Transverse colon (tissue), 4 donors: ENCODE results near the gene VAMP8. TPM values are rescaled to one million over a fixed set of nuclear protein-coding genes. Genes with fewer than 3 reads are reported as not detected.

Experiments
- DNase-seq: peaks from one replicate; pipeline ENCODE4 v3.0.0-alpha.2; 2019
- H3K27ac ChIP-seq, 4 donors: fragments of 200-600 bp; sonication (generic); 2 replicates each; pipeline ENCODE4 v1.5.1; 2016 to 2018; ENCODE audit warnings: inconsistent platforms in 4 of 4
- H3K27me3 ChIP-seq: fragments of 200-600 bp; sonication (generic); 2 replicates; pipeline ENCODE4 v1.5.1; 2017; ENCODE audit warnings: inconsistent platforms
- H3K36me3 ChIP-seq, 4 donors: fragments of 200-600 bp; sonication (generic); 2 replicates each; pipeline ENCODE4 v1.5.1; 2017 to 2019; ENCODE audit warnings: inconsistent platforms in 4 of 4
- H3K4me1 ChIP-seq, 4 donors: fragments of 200-600 bp; sonication (generic); 2 replicates each; pipeline ENCODE4 v1.5.1; 2017 to 2020; ENCODE audit warnings: inconsistent platforms in 4 of 4
- H3K4me3 ChIP-seq, 4 donors: fragments of 200-600 bp; sonication (generic); 1 replicate in 1 of 4; 2 replicates in 3 of 4; pipeline versions ENCODE4 v1.5.1 to v1.6.1; 2017 to 2019; ENCODE audit warnings: inconsistent platforms in 4 of 4
- H3K9me3 ChIP-seq, 2 donors: fragments of 200-600 bp; sonication (generic); 2 replicates each; pipeline ENCODE4 v1.5.1; 2017 to 2019; ENCODE audit warnings: inconsistent platforms in 2 of 2
- EP300 ChIP-seq: sonication (generic); formaldehyde crosslinking; IDR thresholded peaks from one replicate; pipeline ENCODE4 v1.6.1; 2017; ENCODE audit warnings: antibody characterized with exemption, low read depth
- POLR2A ChIP-seq: fragments of 450-650 bp; IDR thresholded peaks from one replicate; pipeline ENCODE4 v1.6.1; 2016; ENCODE audit warnings: antibody characterized with exemption, mild to moderate bottlenecking, moderate library complexity
- POLR2AphosphoS5 ChIP-seq, 3 donors: sonication (generic); formaldehyde crosslinking; IDR thresholded peaks; one replicate each; pipeline ENCODE4 v1.6.1; 2016; ENCODE audit warnings: antibody characterized with exemption in 3 of 3
- WGBS, 2 donors: methylation state at CpG; one replicate each; pipeline ENCODE4 v1.1.5; 2018; ENCODE audit warnings: low coverage in 1 of 2; 5-methylcytosine and 5-hydroxymethylcytosine counted together
- in situ Hi-C, 4 donors: fragments of 200-750 bp; cut with MboI; loops; one replicate each; pipeline versions ENCODE4 v1.15.0 to v1.15.1; 2017; ENCODE audit warnings: low sequenced_read_pairs in 3 of 4, low pct_ligation_motif_present in 1 of 4, low pct_unique_long_range_greater_than_20kb in 1 of 4
- intact Hi-C: fragments of 100-400 bp; cut with DNase I; formaldehyde crosslinking; loops from one replicate; pipeline ENCODE4 v1.15.1; 2023; ENCODE audit warnings: low total_unique reads
- total RNA-seq, 4 donors: library from RNA; depleted of rRNA; stranded (reverse); fragments of >200 nt; gene quantifications; one replicate each; pipeline ENCODE4 v1.1.0, GENCODE V29; 2016
- TF ChIP-seq, protein P1 (sequence below), 5 experiments: fragments of 200-600 bp in 3 of 5; fragments of 450-650 bp in 2 of 5; sonication (generic) in 3 of 5; IDR thresholded peaks; 1 replicate in 2 of 5; 2 replicates in 3 of 5; pipeline ENCODE4 v1.5.1; 2016 to 2017; ENCODE audit warnings: antibody characterized with exemption in 5 of 5, inconsistent platforms in 3 of 5, mild to moderate bottlenecking in 2 of 5, moderate library complexity in 1 of 5

The VAMP8 gene
- total RNA-seq, 4 donors from 2014 or later: 10.5 to 186 (median 147) TPM

DNA sequence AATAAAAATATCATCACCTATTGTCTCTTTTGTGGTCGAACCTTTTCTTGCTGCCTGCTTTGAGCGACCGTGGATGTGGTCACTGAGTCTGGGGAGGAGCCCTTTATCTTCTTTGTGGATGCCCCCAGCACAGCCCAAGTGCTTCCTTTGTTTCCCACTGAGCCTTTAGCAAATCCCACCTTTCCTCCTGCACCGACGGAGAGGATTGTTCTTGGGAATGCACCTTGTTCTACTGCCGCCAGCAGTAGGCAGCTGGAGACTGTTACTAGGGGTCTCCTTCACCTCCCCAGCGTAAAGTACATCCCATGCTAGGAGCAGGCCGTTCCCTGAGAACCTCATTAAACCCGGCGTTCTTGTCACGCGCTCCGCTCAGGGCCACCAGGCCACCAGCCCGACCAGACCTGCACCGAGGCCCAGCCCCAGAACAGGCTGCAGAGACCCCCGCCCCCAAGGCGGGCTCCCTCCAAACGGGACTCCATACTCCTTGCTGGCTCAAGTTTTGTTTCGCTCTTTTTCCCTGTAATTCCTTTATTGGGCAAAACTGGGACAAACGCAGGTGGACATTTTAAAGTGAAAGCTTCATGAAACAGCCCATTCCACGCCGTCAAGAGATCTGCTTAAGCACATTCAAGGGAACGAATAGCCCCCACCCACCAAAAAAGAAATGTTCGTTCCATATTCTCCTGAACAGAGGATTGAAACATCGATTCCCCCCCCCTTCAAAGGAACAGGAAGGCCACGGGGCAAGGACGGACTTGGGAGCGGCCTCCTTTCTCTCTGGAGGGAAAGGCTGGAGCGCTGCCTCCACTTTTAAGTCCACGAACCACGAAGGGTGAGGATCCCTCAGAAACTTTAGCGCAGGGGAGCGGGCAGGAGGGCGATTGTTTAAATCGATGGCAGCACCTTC is 39.5 kb upstream of the VAMP8 start:
- Histone ChIP-seq H3K36me3 (peaks cover 0 to 19% (median 13%) of the 10 kb centered on the region in 4 donors), H3K27me3 (no peaks in the 10 kb centered on the region), H3K4me3 (peak overlapping the region; percentile 56 to 94 (median 72)), H3K9me3 (no peaks in the 10 kb centered on the region), H3K4me1 (peaks cover 13 to 56% (median 39%) of the 10 kb centered on the region in 4 donors), H3K27ac (peak overlapping the region; percentile 95 to 99 (median 98))
- peak; percentile 66 for DNase-seq
- in situ Hi-C loops: no loop called here
- peak; percentile 3 for TF ChIP-seq EP300
- TF ChIP-seq, protein P1, sequence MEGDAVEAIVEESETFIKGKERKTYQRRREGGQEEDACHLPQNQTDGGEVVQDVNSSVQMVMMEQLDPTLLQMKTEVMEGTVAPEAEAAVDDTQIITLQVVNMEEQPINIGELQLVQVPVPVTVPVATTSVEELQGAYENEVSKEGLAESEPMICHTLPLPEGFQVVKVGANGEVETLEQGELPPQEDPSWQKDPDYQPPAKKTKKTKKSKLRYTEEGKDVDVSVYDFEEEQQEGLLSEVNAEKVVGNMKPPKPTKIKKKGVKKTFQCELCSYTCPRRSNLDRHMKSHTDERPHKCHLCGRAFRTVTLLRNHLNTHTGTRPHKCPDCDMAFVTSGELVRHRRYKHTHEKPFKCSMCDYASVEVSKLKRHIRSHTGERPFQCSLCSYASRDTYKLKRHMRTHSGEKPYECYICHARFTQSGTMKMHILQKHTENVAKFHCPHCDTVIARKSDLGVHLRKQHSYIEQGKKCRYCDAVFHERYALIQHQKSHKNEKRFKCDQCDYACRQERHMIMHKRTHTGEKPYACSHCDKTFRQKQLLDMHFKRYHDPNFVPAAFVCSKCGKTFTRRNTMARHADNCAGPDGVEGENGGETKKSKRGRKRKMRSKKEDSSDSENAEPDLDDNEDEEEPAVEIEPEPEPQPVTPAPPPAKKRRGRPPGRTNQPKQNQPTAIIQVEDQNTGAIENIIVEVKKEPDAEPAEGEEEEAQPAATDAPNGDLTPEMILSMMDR (IDR thresholded peaks at IDR 0.05): no peak
- peak; percentile 8 to 63 (median 60) for TF ChIP-seq POLR2AphosphoS5 (IDR thresholded peaks at IDR 0.05)
- TF ChIP-seq POLR2A: peak; percentile 4
- intact Hi-C loops: loop anchor here (5.0 kb wide), 1 partner anchor 101 kb away; no protein-coding TSS in a partner anchor
- WGBS, 2 donors: 1 to 4% methylated on average over 9 to 34 of the region's 35 CpGs

DNA sequence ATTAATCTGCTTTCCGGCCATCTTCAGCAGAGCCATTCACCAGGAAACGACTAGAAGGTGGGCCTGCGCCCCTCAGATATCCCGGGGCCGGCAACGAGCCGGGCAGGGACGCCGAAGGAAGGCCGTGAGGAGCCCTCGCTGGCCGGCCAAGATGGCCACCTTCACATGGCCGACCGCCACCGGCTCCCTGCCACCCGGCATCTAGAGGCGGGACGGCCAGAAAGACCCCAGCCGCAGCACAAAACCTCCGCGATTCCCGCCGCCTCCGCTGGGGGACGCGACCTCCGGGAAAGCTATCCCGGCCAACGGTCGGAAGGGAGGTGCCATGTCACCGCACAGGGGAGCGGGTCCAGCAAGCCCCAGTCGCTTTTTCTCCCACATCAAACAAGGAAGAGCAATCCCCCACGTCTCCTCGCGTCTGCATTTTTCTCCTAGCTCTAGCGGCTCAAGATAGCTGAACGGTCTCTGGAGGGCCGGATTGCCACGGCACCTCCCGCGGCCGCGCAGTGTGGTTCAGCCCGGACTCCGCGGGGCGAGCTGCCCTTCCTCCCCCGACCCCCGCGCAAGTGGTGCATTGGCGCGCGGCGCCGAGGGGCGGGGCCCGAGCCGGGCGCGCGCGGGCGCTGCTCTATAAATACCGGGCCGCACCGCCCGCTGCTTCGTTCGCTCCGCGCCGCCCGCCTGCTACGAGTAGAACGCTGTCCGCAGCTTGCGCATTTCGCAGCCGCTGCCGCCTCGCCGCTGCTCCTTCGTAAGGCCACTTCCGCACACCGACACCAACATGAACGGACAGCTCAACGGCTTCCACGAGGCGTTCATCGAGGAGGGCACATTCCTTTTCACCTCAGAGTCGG is 38.7 kb upstream of the VAMP8 start, which contains the start of gene MAT2A:
Gene MAT2A, plus strand, starts transcription at position 662 of the 854 bp plus-strand sequence. Its CDS starts 120 bp downstream, at position 782.
- DNase-seq: peak; percentile 92
- Histone ChIP-seq H3K36me3 (peaks cover 0 to 28% (median 17%) of the 10 kb centered on the region in 4 donors), H3K4me1 (peaks cover 17 to 65% (median 40%) of the 10 kb centered on the region in 4 donors), H3K9me3 (no peaks in the 10 kb centered on the region), H3K27ac (peak within 1 kb of the TSS; percentile 95 to 99 (median 98)), H3K4me3 (peak within 1 kb of the TSS; percentile 56 to 94 (median 85)), H3K27me3 (no peaks in the 10 kb centered on the region)
- TF ChIP-seq, protein P1 (IDR thresholded peaks at IDR 0.05): peak; percentile 63 to 96 (median 76)
- peak; percentile 100 for TF ChIP-seq POLR2A
- TF ChIP-seq EP300: no peak
- peak; percentile 97 to 100 (median 99) for TF ChIP-seq POLR2AphosphoS5 (IDR thresholded peaks at IDR 0.05)
- in situ Hi-C loops (no loop called here), intact Hi-C loops (loop anchor here (5.0 kb wide), 1 partner anchor 101 kb away; no protein-coding TSS in a partner anchor)
- WGBS, 2 donors: 1% methylated on average over 73 of the region's 92 CpGs; no CpG with 5 or more reads in 1 of the 2 donors

- Histone ChIP-seq H3K4me3 (peak overlapping the region; percentile 56 to 94 (median 85)), H3K36me3 (peaks cover 0 to 32% (median 19%) of the 10 kb centered on the region in 4 donors), H3K9me3 (no peaks in the 10 kb centered on the region), H3K27ac (peak overlapping the region; percentile 95 to 99 (median 98)), H3K27me3 (no peaks in the 10 kb centered on the region), H3K4me1 (peaks cover 17 to 61% (median 38%) of the 10 kb centered on the region in 4 donors)
- 0% methylated on average over 61 of the region's 67 CpGs; no CpG with 5 or more reads in 1 of the 2 donors for WGBS, 2 donors
- no peak for TF ChIP-seq EP300
- peak; percentile 47 to 61 (median 55) for TF ChIP-seq POLR2AphosphoS5 (IDR thresholded peaks at IDR 0.05)
- in situ Hi-C loops: no loop called here
- DNase-seq: peak; percentile 71
- intact Hi-C loops: loop anchor here (5.0 kb wide), 1 partner anchor 102 kb away; no protein-coding TSS in a partner anchor
These were observed 37.8 kb upstream of the VAMP8 start for GRCh38 chr2:85539361-85540132.

DNA sequence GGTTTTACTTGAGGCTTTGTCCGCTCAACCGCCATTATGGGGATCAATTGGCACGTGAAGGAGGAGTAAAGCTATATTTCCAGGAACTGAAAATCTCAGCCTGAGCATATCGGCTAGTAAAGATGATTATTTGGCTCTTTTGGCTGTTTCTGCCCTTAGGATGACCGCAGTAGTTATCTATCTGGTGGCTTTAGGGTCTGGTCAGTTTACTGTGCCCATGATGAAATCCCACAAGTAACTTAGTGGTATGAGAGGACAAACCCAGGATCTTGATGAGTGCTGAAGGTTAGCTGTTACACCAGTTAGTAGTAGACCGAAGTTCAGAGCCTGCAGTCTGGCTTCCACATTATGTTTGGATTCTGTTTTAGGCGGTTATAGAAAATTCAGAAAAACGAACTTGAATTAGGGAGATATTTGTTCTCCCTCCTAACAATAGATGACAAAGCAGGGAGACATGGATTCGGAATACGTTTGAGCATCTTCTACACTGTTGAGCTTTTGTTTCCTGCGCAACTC is 37.2 kb upstream of the VAMP8 start:
- Histone ChIP-seq H3K27me3 (no peaks in the 10 kb centered on the region), H3K9me3 (no peaks in the 10 kb centered on the region), H3K4me1 (peaks cover 17 to 58% (median 36%) of the 10 kb centered on the region in 4 donors), H3K4me3 (peak overlapping the region; percentile 56 to 94 (median 85)), H3K27ac (peak overlapping the region; percentile 95 to 99 (median 98)), H3K36me3 (peaks cover 0 to 35% (median 21%) of the 10 kb centered on the region in 4 donors)
- DNase-seq: no peak
- TF ChIP-seq POLR2A: no peak
- no peak for TF ChIP-seq POLR2AphosphoS5 (IDR thresholded peaks at IDR 0.05)
- TF ChIP-seq, protein P1 (IDR thresholded peaks at IDR 0.05): no peak
- no peak for TF ChIP-seq EP300
- in situ Hi-C loops (no loop called here), intact Hi-C loops (no loop called here)
- 0 to 8% methylated on average over 6 to 11 of the region's 11 CpGs for WGBS, 2 donors
